Progenitor cell of endocrine pancreas (in vitro differentiated cells): Measurements from ENCODE around the gene ZNF783. TPM values are rescaled to one million over a fixed set of nuclear protein-coding genes. Genes with fewer than 3 reads are reported as not detected.

Experiments used
- DNase-seq: peaks from one replicate; pipeline ENCODE4 v3.0.0; 2021; ENCODE audit warnings: low spot score; ENCODE audit not compliant: unreplicated experiment
- H3K27ac Mint-ChIP-seq: 2 replicates; pipeline ENCODE4 v1.8.0; 2021; ENCODE audit warnings: mild to moderate bottlenecking, moderate library complexity, mixed read lengths
- H3K27me3 Mint-ChIP-seq: 2 replicates; pipeline ENCODE4 v1.8.0; 2021; ENCODE audit warnings: mixed read lengths
- H3K36me3 Mint-ChIP-seq: 2 replicates; pipeline ENCODE4 v1.8.0; 2022; ENCODE audit warnings: mixed read lengths; ENCODE audit not compliant: insufficient read depth
- H3K4me1 Mint-ChIP-seq: 2 replicates; pipeline ENCODE4 v1.8.0; 2021; ENCODE audit warnings: low read depth, mixed read lengths
- H3K4me3 Mint-ChIP-seq: 2 replicates; pipeline ENCODE4 v1.8.0; 2021; ENCODE audit warnings: low read depth, mild to moderate bottlenecking, moderate library complexity, mixed read lengths
- H3K9me3 Mint-ChIP-seq: 2 replicates; pipeline ENCODE4 v1.8.0; 2021; ENCODE audit warnings: low read depth, mixed read lengths
- total RNA-seq: library from RNA; stranded (reverse); gene quantifications from 2 replicates; pipeline ENCODE4 v1.2.1, GENCODE V29; 2021
- TF ChIP-seq, protein P1 (sequence below): fragments of 200-600 bp; sonication (generic); IDR thresholded peaks from one replicate; pipeline ENCODE4 v1.5.0; 2021; ENCODE audit warnings: antibody characterized with exemption, mild to moderate bottlenecking; ENCODE audit not compliant: unreplicated experiment

Gene ZNF783
- total RNA-seq, 1 donor from 2014 or later, result 18.5 TPM

DNA sequence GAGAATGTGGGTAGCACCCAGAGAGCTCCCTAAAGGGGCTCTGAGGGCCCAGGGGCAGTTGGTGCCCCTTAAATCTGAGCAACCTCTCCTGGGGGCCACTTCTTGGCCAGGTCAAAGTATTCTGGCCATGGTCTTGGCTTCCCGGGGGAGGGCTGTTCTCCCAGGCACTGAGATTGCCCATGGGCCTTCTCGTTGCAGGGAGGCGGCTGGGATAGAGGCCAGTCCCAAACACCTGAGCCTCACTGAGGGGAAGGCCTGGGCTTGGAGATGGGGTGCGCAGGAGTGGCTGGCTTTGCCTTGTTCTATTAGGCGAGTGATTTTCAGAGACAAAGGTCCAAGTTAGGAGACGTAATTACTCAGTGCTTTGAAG is 33.5 kb downstream of the ZNF783 start:
- no peaks in the 10 kb centered on the region for H3K4me1 Mint-ChIP-seq
- no peaks in the 10 kb centered on the region for H3K36me3 Mint-ChIP-seq
- no peaks in the 10 kb centered on the region for H3K27me3 Mint-ChIP-seq
- H3K4me3 Mint-ChIP-seq, result no peak overlapping the region
- no peak overlapping the region for H3K27ac Mint-ChIP-seq
- TF ChIP-seq, protein P1, sequence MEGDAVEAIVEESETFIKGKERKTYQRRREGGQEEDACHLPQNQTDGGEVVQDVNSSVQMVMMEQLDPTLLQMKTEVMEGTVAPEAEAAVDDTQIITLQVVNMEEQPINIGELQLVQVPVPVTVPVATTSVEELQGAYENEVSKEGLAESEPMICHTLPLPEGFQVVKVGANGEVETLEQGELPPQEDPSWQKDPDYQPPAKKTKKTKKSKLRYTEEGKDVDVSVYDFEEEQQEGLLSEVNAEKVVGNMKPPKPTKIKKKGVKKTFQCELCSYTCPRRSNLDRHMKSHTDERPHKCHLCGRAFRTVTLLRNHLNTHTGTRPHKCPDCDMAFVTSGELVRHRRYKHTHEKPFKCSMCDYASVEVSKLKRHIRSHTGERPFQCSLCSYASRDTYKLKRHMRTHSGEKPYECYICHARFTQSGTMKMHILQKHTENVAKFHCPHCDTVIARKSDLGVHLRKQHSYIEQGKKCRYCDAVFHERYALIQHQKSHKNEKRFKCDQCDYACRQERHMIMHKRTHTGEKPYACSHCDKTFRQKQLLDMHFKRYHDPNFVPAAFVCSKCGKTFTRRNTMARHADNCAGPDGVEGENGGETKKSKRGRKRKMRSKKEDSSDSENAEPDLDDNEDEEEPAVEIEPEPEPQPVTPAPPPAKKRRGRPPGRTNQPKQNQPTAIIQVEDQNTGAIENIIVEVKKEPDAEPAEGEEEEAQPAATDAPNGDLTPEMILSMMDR, result no peak
- H3K9me3 Mint-ChIP-seq, result no peaks in the 10 kb centered on the region
- no peak for DNase-seq

DNA sequence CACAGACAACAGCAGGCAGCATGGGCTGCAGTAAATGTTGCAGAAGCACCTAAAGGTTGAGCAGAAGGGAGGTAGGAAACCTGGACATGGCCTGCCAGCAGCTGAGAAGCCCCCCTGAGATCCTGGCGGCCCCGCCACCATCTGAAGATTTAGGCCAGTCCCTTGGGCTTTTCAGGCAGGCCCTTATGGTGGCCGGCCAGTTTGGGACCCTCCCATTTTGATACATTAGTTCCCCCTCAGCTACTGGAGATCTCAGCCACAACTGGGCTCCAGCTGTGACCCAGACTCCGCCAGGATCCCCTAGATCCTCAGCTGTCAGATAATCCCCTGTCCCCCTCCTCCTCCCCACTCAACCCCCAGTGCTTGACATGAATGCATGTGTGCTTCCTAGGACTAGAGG is 34.4 kb downstream of the ZNF783 start:
- Mint-ChIP-seq H3K9me3 (no peaks in the 10 kb centered on the region), H3K27me3 (no peaks in the 10 kb centered on the region)
- no peak for DNase-seq

DNA sequence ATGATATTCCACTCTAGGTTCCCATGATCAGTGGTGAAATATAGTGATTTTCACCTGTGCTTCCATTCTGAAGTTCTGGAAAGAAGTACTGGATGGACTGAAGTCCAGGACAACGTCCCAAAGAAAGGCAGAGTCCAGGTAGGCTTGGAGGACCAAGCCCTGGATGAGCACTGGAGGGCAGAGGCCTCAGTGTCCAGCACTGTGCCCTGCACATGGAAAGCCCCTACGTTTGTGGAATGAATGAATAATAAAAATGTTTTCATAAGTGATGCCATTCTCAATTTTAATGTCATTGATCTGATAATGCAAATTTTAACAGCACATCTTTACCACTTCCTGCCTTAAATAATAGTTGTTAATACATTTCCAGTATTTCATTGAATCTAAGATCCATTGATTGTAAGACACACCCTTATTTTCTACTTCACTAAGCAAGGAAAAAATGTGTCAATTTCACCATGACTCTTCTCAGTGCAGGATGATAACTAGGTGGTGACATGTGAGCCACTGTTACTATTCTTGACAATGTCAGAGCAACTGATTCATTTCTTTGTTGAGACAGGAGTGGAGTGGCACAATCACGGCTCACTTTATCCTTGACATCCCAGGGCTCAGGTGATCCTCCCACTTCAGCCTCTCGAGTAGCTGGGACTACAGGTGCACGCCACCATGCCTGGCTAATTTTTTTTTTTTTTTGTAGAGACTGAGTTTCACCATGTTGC is 35.2 kb downstream of the ZNF783 start:
- no peaks in the 10 kb centered on the region for H3K9me3 Mint-ChIP-seq
- H3K4me3 Mint-ChIP-seq, result no peak overlapping the region
- H3K27me3 Mint-ChIP-seq, result no peaks in the 10 kb centered on the region
- no peaks in the 10 kb centered on the region for H3K4me1 Mint-ChIP-seq
- DNase-seq, result no peak
- TF ChIP-seq, protein P1, result no peak
- no peak overlapping the region for H3K27ac Mint-ChIP-seq
- no peaks in the 10 kb centered on the region for H3K36me3 Mint-ChIP-seq

More for the DNA sequence above, 34.4 kb downstream of the ZNF783 start:
- no peaks in the 10 kb centered on the region for H3K36me3 Mint-ChIP-seq
- no peaks in the 10 kb centered on the region for H3K4me1 Mint-ChIP-seq
- TF ChIP-seq, protein P1, result no peak
- H3K27ac Mint-ChIP-seq, result no peak overlapping the region
- no peak overlapping the region for H3K4me3 Mint-ChIP-seq

DNA sequence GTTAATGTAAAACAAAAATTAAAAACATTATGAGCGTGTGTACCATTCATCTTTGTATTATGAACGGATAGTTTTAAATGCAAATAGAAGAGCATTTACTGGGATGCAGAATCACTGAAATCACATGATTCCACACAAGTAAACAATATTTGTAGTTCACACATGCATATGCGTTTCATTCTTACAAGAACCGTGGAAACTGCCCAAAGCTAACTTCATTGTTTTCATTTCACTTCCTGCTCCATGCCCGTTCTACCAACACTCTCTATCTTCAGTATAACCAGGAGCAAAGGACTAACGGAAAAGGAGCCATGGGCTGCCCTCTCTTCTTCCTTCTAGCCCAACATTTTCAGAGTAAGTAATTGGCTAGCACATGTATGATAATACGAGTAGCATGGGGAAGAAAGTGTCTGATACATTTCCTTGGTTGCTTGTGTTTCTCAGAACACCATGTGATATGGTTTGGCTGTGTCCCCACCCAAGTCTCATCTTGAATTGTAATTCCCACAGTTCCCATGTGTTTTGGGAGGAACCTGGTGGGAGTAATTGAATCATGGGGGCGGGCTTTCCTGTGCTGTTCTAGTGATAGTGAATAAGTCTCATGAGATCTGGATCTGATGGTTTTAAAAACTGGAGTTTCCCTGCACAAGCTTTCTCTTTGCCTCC is 38.8 kb downstream of the ZNF783 start:
- TF ChIP-seq, protein P1, result no peak
- H3K36me3 Mint-ChIP-seq, result no peaks in the 10 kb centered on the region
- no peaks in the 10 kb centered on the region for H3K27me3 Mint-ChIP-seq
- H3K9me3 Mint-ChIP-seq, result no peaks in the 10 kb centered on the region
- H3K4me1 Mint-ChIP-seq, result peaks cover 2% of the 10 kb centered on the region
- H3K27ac Mint-ChIP-seq, result no peak overlapping the region
- no peak overlapping the region for H3K4me3 Mint-ChIP-seq
- no peak for DNase-seq

DNA sequence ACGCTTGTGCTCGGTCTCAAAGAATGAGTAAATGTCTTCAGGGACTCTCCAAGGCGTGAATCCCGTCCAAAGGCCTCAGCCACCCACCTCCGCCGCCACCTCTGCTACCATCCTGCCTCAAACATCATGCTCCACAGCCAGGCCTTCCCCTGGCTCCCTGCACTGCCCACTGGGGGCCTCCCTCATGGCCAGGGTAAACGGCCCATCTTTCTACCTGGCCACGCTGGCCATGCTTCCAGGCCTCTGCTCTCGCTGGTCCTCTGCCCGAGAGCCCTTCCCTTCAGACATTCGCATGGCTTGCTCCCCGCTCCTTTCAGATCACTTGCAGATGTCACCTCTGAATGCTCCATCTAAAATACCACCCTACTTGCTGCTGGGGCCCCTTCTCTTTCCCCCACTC is 40.2 kb downstream of the ZNF783 start:
- H3K27ac Mint-ChIP-seq, result no peak overlapping the region
- no peak overlapping the region for H3K4me3 Mint-ChIP-seq
- peaks cover 2% of the 10 kb centered on the region for H3K4me1 Mint-ChIP-seq
- H3K36me3 Mint-ChIP-seq, result no peaks in the 10 kb centered on the region
- no peaks in the 10 kb centered on the region for H3K9me3 Mint-ChIP-seq
- TF ChIP-seq, protein P1, result no peak
- no peak for DNase-seq
- H3K27me3 Mint-ChIP-seq, result no peaks in the 10 kb centered on the region
